Measurements from ENCODE around the gene ZNF793. TPM values are rescaled to one million over a fixed set of nuclear protein-coding genes. Genes with fewer than 3 reads are reported as not detected.

The ZNF793 gene
- total RNA-seq, 2 experiments from 2014 or later, result 2.3 TPM

DNA sequence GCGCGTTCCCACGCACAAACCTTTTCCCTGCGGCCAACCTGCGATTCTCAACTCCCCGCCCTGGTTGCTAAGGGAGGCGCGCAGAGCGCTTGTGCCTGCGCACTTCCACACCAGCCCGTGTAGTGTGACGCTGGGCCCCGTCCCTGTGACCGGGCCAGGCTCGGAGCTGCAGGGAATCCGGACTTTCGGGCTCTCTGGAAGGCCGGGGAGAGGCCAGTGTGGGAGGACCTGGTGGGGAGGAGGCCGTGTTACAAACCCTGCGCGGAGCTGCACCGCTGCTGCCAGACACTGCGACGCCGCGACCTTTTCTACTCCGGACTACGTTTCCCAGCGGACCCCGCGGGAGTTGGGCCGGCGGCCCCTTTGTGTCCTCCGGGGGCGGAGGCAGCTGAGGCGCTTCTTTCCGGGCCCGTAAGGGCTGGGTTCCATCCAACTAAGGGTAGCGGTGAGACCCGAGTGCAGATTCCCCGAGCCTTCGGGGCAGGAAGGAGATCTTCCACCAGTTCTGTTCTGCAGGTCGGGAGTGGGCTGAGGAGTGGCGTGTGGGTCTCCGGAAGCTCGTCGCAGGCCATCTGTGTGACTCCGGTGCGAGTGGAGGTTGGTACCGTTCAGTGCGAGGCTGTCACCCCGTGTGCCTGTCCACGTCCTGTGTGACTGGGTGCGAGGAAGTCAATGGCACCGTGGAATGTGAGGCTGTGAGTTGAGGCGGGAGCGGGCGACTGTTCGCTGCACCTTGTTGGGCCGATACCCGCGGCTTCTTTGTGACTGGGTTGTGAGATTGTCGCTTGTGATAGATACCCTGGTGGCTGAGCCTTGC, 37.6 kb upstream of the ZNF793 start, which contains the start of gene ZNF570:
Gene ZNF570, plus strand, starts transcription at position 396 of the 817 bp plus-strand sequence. CDS start 999 bp downstream, outside the sequence.
- H3K4me1 Mint-ChIP-seq (ENCODE audit: low read depth), result peaks cover 44% of the 10 kb centered on the region
- Histone ChIP-seq H3K27me3 (ENCODE audit: control insufficient read depth in 1 of 2, insufficient read depth in 2 of 2, low read length in 2 of 2) (no peaks in the 10 kb centered on the region), H3K4me1 (ENCODE audit: insufficient read depth, low read length) (peaks cover 32% of the 10 kb centered on the region), H3K27ac (ENCODE audit: low read depth in 1 of 2, low read length in 2 of 2) (peak within 1 kb of the TSS; percentile 91 to 92), H3K9me3 (ENCODE audit: control insufficient read depth in 1 of 2, insufficient read depth in 1 of 2, low read length in 2 of 2) (peaks cover 18 to 30% of the 10 kb centered on the region in 2 experiments), H3K36me3 (ENCODE audit: insufficient read depth, low read length) (peaks cover 15% of the 10 kb centered on the region), H3K4me3 (ENCODE audit: low read length) (peak within 1 kb of the TSS; percentile 77)
- TF ChIP-seq, protein P1, sequence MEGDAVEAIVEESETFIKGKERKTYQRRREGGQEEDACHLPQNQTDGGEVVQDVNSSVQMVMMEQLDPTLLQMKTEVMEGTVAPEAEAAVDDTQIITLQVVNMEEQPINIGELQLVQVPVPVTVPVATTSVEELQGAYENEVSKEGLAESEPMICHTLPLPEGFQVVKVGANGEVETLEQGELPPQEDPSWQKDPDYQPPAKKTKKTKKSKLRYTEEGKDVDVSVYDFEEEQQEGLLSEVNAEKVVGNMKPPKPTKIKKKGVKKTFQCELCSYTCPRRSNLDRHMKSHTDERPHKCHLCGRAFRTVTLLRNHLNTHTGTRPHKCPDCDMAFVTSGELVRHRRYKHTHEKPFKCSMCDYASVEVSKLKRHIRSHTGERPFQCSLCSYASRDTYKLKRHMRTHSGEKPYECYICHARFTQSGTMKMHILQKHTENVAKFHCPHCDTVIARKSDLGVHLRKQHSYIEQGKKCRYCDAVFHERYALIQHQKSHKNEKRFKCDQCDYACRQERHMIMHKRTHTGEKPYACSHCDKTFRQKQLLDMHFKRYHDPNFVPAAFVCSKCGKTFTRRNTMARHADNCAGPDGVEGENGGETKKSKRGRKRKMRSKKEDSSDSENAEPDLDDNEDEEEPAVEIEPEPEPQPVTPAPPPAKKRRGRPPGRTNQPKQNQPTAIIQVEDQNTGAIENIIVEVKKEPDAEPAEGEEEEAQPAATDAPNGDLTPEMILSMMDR (IDR thresholded peaks at IDR 0.05), result no peak
- ATAC-seq (ENCODE audit: poor library complexity), result peak; percentile 70
- peak within 1 kb of the TSS; percentile 100 for H3K27ac Mint-ChIP-seq
- peaks cover 50% of the 10 kb centered on the region for H3K36me3 Mint-ChIP-seq (ENCODE audit: low read depth)
- peak within 1 kb of the TSS; percentile 93 for H3K4me3 Mint-ChIP-seq
- H3K27me3 Mint-ChIP-seq, result no peaks in the 10 kb centered on the region
- POLR2A ChIA-PET, result interaction anchor here (0.5 to 4.4 kb wide), 19 partner anchors 14 to 1255 kb away, joined by 3 to 133 read pairs (median 3); partner anchors contain the start of genes ZNF146, ZNF260, ZNF345 and ZNF420
- intact Hi-C loops (cut with DNase I, micrococcal nuclease), result loop anchor here (1.0 to 10.0 kb wide), 10 partner anchors 37 to 802 kb away; partner anchors contain the start of genes ZNF461 (in 2 of the 2), ZNF573 (in 2 of the 2), ZNF793 (in 2 of the 2) and SIPA1L3 (in 1 of the 2)
- CTCF ChIA-PET, result interaction anchor here (1.2 kb wide), 1 partner anchor 496 kb away, joined by 6 read pairs; no protein-coding TSS in a partner anchor
- H3K9me3 Mint-ChIP-seq, result peaks cover 14% of the 10 kb centered on the region
- peak; percentile 81 to 93 (median 86) for DNase-seq

DNA sequence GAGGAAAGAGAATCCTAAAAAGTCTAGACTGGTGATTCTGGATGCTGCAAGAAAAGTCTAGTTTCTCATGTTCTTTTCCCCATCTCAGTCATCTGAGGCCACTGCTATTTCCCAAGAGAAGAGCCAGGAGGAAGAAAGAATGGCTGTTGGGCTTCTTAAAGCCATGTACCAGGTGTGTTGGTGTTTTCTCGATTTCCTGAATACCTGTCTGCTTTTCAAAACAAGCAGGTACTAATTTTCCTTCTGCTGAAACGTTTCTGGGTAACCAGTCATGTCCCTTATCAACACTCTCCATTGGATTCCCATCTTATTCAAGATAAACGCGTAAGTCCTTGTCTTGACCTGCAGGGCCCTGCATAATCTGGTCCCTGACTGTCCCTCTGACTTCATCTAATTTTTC, 36.5 kb upstream of the ZNF793 start:
- Mint-ChIP-seq H3K4me3 (peak overlapping the region; percentile 93), H3K27ac (peak overlapping the region; percentile 100), H3K4me1 (ENCODE audit: low read depth) (peaks cover 44% of the 10 kb centered on the region), H3K27me3 (no peaks in the 10 kb centered on the region), H3K36me3 (ENCODE audit: low read depth) (peaks cover 45% of the 10 kb centered on the region), H3K9me3 (peaks cover 7% of the 10 kb centered on the region)
- TF ChIP-seq, protein P1 (IDR thresholded peaks at IDR 0.05), result no peak
- Histone ChIP-seq H3K27ac (ENCODE audit: low read depth in 1 of 2, low read length in 2 of 2) (no peak overlapping the region), H3K4me1 (ENCODE audit: insufficient read depth, low read length) (peaks cover 32% of the 10 kb centered on the region), H3K36me3 (ENCODE audit: insufficient read depth, low read length) (peaks cover 14% of the 10 kb centered on the region), H3K4me3 (ENCODE audit: low read length) (peak overlapping the region; percentile 77), H3K9me3 (ENCODE audit: control insufficient read depth in 1 of 2, insufficient read depth in 1 of 2, low read length in 2 of 2) (peaks cover 27 to 38% of the 10 kb centered on the region in 2 experiments), H3K27me3 (ENCODE audit: control insufficient read depth in 1 of 2, insufficient read depth in 2 of 2, low read length in 2 of 2) (no peaks in the 10 kb centered on the region)
- no peak for DNase-seq
- intact Hi-C loops (cut with DNase I, micrococcal nuclease), result loop anchor here in 1 of 2 experiments (5.0 kb wide), 1 partner anchor 1093 kb away; the partner anchor contains the start of gene ZFP14
- CTCF ChIA-PET, result interaction anchor here (0.7 kb wide), 1 partner anchor 100 kb away, joined by 3 read pairs; no protein-coding TSS in a partner anchor
- POLR2A ChIA-PET, result interaction anchor here (0.7 to 1.0 kb wide), 2 partner anchors 35 to 36 kb away, joined by 3 to 4 read pairs; partner anchors contain the start of gene ZNF793
- ATAC-seq (ENCODE audit: poor library complexity), result no peak

DNA sequence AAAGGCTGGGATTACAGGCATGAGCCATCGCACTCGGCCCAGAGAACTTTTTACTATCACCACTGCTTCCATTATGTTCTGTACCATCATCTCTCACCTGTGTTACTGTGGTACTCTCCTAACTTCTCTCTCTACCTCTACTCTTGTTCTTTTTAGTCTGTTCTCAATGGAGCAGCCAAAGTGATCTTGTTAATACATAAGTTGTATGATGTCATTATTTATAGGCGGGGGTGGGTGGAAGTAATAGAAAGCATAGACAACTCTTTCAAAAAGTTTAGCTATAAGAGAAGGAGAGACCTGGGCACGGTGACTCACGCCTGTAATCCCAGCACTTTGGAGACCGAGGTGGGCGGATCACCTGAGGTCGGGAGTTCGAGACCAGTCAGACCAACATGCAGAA, 34.6 kb upstream of the ZNF793 start:
- Mint-ChIP-seq H3K27me3 (no peaks in the 10 kb centered on the region), H3K27ac (no peak overlapping the region), H3K36me3 (ENCODE audit: low read depth) (peaks cover 53% of the 10 kb centered on the region), H3K9me3 (peaks cover 16% of the 10 kb centered on the region), H3K4me1 (ENCODE audit: low read depth) (peaks cover 30% of the 10 kb centered on the region), H3K4me3 (no peak overlapping the region)
- TF ChIP-seq, protein P1 (IDR thresholded peaks at IDR 0.05), result no peak
- Histone ChIP-seq H3K4me3 (ENCODE audit: low read length) (no peak overlapping the region), H3K27me3 (ENCODE audit: control insufficient read depth in 1 of 2, insufficient read depth in 2 of 2, low read length in 2 of 2) (no peaks in the 10 kb centered on the region), H3K9me3 (ENCODE audit: control insufficient read depth in 1 of 2, insufficient read depth in 1 of 2, low read length in 2 of 2) (peaks cover 44 to 47% of the 10 kb centered on the region in 2 experiments), H3K27ac (ENCODE audit: low read depth in 1 of 2, low read length in 2 of 2) (no peak overlapping the region), H3K4me1 (ENCODE audit: insufficient read depth, low read length) (peaks cover 25% of the 10 kb centered on the region), H3K36me3 (ENCODE audit: insufficient read depth, low read length) (peaks cover 33% of the 10 kb centered on the region)
- intact Hi-C loops (cut with DNase I, micrococcal nuclease), result loop anchor here in 1 of 2 experiments (5.0 kb wide), 1 partner anchor 1095 kb away; the partner anchor contains the start of gene ZFP14
- no peak for DNase-seq
- no peak for ATAC-seq (ENCODE audit: poor library complexity)
- CTCF ChIA-PET, result no interaction called here
- POLR2A ChIA-PET, result no interaction called here
